Fibroblast of lung (primary cell): ENCODE results near the gene RNF223.

Experiments used
- EZH2 ChIP-seq: IDR thresholded peaks from 2 replicates; pipeline ENCODE4 v1.5.1; 2012; ENCODE audit warnings: low read length, control low read depth, mild to moderate bottlenecking; ENCODE audit errors: missing control alignments
- TF ChIP-seq, protein P1 (sequence below), 2 donors: IDR thresholded peaks in 1 of 2; conservative IDR thresholded peaks in 1 of 2; 1 replicate in 1 of 2; 2 replicates in 1 of 2; pipeline ENCODE4 v1.5.1; 2011 to 2012; ENCODE audit warnings: low read length in 2 of 2, control low read depth in 1 of 2, inconsistent platforms in 1 of 2, low read depth in 1 of 2, mild to moderate bottlenecking in 1 of 2

DNA sequence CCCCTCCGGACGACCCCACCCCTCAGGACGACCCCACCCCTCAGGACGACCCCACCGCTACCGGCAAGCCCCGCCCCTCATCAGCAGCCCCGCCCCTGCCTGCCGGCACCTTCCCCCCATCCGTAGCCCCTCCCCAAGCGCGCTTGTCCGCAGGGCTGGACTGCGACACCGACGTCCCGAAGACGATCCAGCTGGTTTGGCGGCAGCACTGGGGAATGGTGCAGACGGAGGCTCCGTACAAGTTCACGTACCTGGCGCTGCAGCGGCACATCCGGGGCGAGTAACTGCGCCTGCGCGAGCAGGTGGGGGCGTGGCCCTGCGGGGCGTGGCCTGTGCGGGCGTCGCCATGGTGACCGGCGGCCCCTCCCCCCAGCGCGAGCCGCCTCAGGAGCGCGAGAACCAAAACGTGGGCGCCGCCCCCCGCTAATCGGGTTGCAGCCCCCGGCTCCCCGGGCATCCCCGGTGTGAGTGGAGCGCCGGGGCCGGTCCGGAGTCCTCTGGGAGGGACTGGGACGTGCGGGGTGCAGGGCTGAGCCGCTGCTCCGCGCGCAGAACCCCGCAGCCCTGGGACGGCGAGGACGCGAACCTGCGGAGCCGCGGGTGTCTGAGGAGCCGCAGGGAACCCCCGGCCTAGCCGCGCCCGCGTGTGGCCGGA lies 4.9 kb downstream of the RNF223 start:
- TF ChIP-seq, protein P1, sequence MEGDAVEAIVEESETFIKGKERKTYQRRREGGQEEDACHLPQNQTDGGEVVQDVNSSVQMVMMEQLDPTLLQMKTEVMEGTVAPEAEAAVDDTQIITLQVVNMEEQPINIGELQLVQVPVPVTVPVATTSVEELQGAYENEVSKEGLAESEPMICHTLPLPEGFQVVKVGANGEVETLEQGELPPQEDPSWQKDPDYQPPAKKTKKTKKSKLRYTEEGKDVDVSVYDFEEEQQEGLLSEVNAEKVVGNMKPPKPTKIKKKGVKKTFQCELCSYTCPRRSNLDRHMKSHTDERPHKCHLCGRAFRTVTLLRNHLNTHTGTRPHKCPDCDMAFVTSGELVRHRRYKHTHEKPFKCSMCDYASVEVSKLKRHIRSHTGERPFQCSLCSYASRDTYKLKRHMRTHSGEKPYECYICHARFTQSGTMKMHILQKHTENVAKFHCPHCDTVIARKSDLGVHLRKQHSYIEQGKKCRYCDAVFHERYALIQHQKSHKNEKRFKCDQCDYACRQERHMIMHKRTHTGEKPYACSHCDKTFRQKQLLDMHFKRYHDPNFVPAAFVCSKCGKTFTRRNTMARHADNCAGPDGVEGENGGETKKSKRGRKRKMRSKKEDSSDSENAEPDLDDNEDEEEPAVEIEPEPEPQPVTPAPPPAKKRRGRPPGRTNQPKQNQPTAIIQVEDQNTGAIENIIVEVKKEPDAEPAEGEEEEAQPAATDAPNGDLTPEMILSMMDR (conservative IDR thresholded peaks at IDR 0.05 in 1 of 2, IDR thresholded peaks at IDR 0.05 in 1 of 2; ENCODE audit: low read depth in 1 of 2, low read length in 2 of 2): no peak
- TF ChIP-seq EZH2: no peak
